ENCODE results near the gene MYO7B.

MYO7B gene

GRCh38 chr2:127627740-127628571, 92.5 kb downstream of the MYO7B start:
- no peak for DNase-seq

- no peak for DNase-seq
These were observed 93.5 kb downstream of the MYO7B start for GRCh38 chr2:127628767-127629614.

GRCh38 chr2:127629637-127630036, 94.2 kb downstream of the MYO7B start:
- no peak for DNase-seq

- DNase-seq = no peak
These were observed 94.8 kb downstream of the MYO7B start for GRCh38 chr2:127630096-127630863.

- no peak for DNase-seq
These were observed 95.5 kb downstream of the MYO7B start for GRCh38 chr2:127630864-127631540.

- DNase-seq = no peak
These were observed 96.1 kb downstream of the MYO7B start for GRCh38 chr2:127631541-127631996.

- DNase-seq = no peak
These were observed 96.6 kb downstream of the MYO7B start for GRCh38 chr2:127631997-127632581.

- no peak for DNase-seq
These were observed 97.4 kb downstream of the MYO7B start for GRCh38 chr2:127632592-127633489.

- no peak for DNase-seq
These were observed 98.1 kb downstream of the MYO7B start for GRCh38 chr2:127633556-127634065.

GRCh38 chr2:127634066-127634617, 98.7 kb downstream of the MYO7B start:
- no peak for DNase-seq

GRCh38 chr2:127634626-127635379, 99.3 kb downstream of the MYO7B start:
- no peak for DNase-seq

GRCh38 chr2:127635380-127636237, 100.1 kb downstream of the MYO7B start:
- no peak for DNase-seq

GRCh38 chr2:127636248-127637235, 101.1 kb downstream of the MYO7B start:
- no peak for DNase-seq

- DNase-seq = no peak
These were observed 101.8 kb downstream of the MYO7B start for GRCh38 chr2:127637236-127637630.

GRCh38 chr2:127637725-127638252, 102.3 kb downstream of the MYO7B start:
- DNase-seq = no peak

GRCh38 chr2:127638361-127639110, 103.1 kb downstream of the MYO7B start:
- no peak for DNase-seq

Measured in NCI-H2227 treated with DMSO at 0.1 percent for 48 hours (cell line).